H1 (cell line): ENCODE results near the gene MTNR1B. TPM values are rescaled to one million over a fixed set of nuclear protein-coding genes. Genes with fewer than 3 reads are reported as not detected.

Experiments used
- CTCF ChIA-PET: fragments of 300-600 bp; sonication (Branson Sonifier 250); formaldehyde crosslinking; loops from one replicate; lab custom pipeline; 2021; ENCODE audit not compliant: partially characterized antibody; lab: Charles Lee
- POLR2A ChIA-PET: fragments of 300-600 bp; sonication (Branson Sonifier 250); formaldehyde crosslinking; loops from one replicate; lab custom pipeline; 2021; ENCODE audit warnings: inconsistent platforms; ENCODE audit not compliant: partially characterized antibody; lab: Charles Lee
- DNase-seq, 2 experiments: peaks; one replicate each; pipeline versions ENCODE4 v3.0.0 to v3.0.0-alpha.2; 2010 to 2022; ENCODE audit warnings: low spot score in 2 of 2, low read depth in 1 of 2, mixed read lengths in 1 of 2
- FAIRE-seq: peaks from 2 replicates; lab custom pipeline; 2011; peaks lifted over from hg19 to GRCh38; lab: Jason Lieb, UNC
- H2AFZ ChIP-seq: 2 replicates; pipeline ENCODE4 v1.8.1; 2012; ENCODE audit warnings: low read length, inconsistent platforms
- H2AK5ac ChIP-seq: 2 replicates; pipeline ENCODE4 v1.6.1; 2013; ENCODE audit warnings: low read depth, low read length
- H2BK120ac ChIP-seq: replicated peaks from 2 replicates; pipeline ENCODE3; 2013; ENCODE audit warnings: low read depth, low read length, inconsistent platforms
- H2BK12ac ChIP-seq: 2 replicates; pipeline ENCODE4 v1.6.1; 2013; ENCODE audit warnings: low read depth, low read length
- H2BK15ac ChIP-seq: 2 replicates; pipeline ENCODE4 v1.6.1; 2013; ENCODE audit warnings: low read length
- H2BK20ac ChIP-seq: 2 replicates; pipeline ENCODE4 v1.6.1; 2013; ENCODE audit warnings: low read length
- H2BK5ac ChIP-seq: 2 replicates; pipeline ENCODE4 v1.6.1; 2013; ENCODE audit warnings: low read depth, low read length
- H3K14ac ChIP-seq: 2 replicates; pipeline ENCODE4 v1.6.1; 2013; ENCODE audit warnings: inconsistent platforms; ENCODE audit not compliant: insufficient read length
- H3K18ac ChIP-seq: 2 replicates; pipeline ENCODE4 v1.6.1; 2013; ENCODE audit warnings: low read length; ENCODE audit errors: extremely low read depth
- H3K23ac ChIP-seq: 2 replicates; pipeline ENCODE4 v1.6.1; 2013; ENCODE audit warnings: inconsistent platforms; ENCODE audit not compliant: insufficient read length
- H3K23me2 ChIP-seq: 2 replicates; pipeline ENCODE4 v1.6.1; 2013; ENCODE audit warnings: low read depth, low read length
- H3K27ac ChIP-seq: 2 replicates; pipeline ENCODE4 v1.6.1; 2011; ENCODE audit warnings: low read depth, low read length, inconsistent platforms
- H3K27me3 ChIP-seq, 4 experiments: replicated peaks in 1 of 4; 1 replicate in 1 of 4; 2 replicates in 3 of 4; pipeline versions ENCODE4 v1.6.1 to v1.8.1; 2011 to 2013; ENCODE audit warnings: low read length in 3 of 4, mild to moderate bottlenecking in 3 of 4, inconsistent platforms in 2 of 4, mixed read lengths in 2 of 4, moderate library complexity in 1 of 4; ENCODE audit not compliant: control insufficient read depth in 3 of 4, insufficient read depth in 3 of 4; ENCODE audit errors: extremely low read depth in 1 of 4
- H3K36me3 ChIP-seq, 4 experiments: 2 replicates each; pipeline versions ENCODE4 v1.6.1 to v1.8.1; 2011 to 2013; ENCODE audit warnings: mild to moderate bottlenecking in 4 of 4, low read length in 3 of 4, moderate library complexity in 2 of 4, control low read depth in 1 of 4, inconsistent platforms in 1 of 4; ENCODE audit not compliant: insufficient read depth in 4 of 4, control insufficient read depth in 2 of 4
- H3K4ac ChIP-seq: replicated peaks from 2 replicates; pipeline ENCODE3; 2013; ENCODE audit warnings: low read length, low read depth, mixed read lengths, inconsistent platforms; ENCODE audit not compliant: insufficient read length
- H3K4me1 ChIP-seq, 4 experiments: replicated peaks in 1 of 4; 1 replicate in 1 of 4; 2 replicates in 3 of 4; pipeline versions ENCODE4 v1.6.1 to v1.8.1; 2011 to 2013; ENCODE audit warnings: low read length in 3 of 4, inconsistent platforms in 2 of 4, mixed read lengths in 1 of 4; ENCODE audit not compliant: insufficient read depth in 4 of 4, control insufficient read depth in 3 of 4
- H3K4me2 ChIP-seq, 2 experiments: 2 replicates each; pipeline versions ENCODE4 v1.6.1 to v1.8.1; 2011 to 2013; ENCODE audit warnings: low read depth in 2 of 2, low read length in 2 of 2, control low read depth in 1 of 2, inconsistent platforms in 1 of 2, mild to moderate bottlenecking in 1 of 2; ENCODE audit not compliant: insufficient read depth in 1 of 2
- H3K4me3 ChIP-seq, 4 experiments: fragments of 200-600, 300-600 bp in 1 of 4; sonication (generic), shearing (Covaris generic), sonication (Bioruptor Twin) in 1 of 4; 2 replicates each; pipeline versions ENCODE4 v1.5.1 to v1.8.1; 2011 to 2016; ENCODE audit warnings: low read length in 4 of 4, low read depth in 3 of 4, control low read depth in 2 of 4, inconsistent platforms in 2 of 4, mild to moderate bottlenecking in 2 of 4, mixed read lengths in 1 of 4, moderate library complexity in 1 of 4; ENCODE audit not compliant: insufficient read depth in 2 of 4; ENCODE audit errors: extremely low read depth in 1 of 4
- H3K56ac ChIP-seq: replicated peaks from 2 replicates; pipeline ENCODE3; 2013; ENCODE audit warnings: low read depth, mild to moderate bottlenecking, mixed read lengths, low read length, inconsistent platforms; ENCODE audit not compliant: insufficient read length
- H3K79me1 ChIP-seq: 2 replicates; pipeline ENCODE4 v1.6.1; 2013; ENCODE audit warnings: low read depth, low read length, control low read depth
- H3K79me2 ChIP-seq, 2 experiments: 2 replicates each; pipeline versions ENCODE4 v1.6.1 to v1.8.1; 2012 to 2013; ENCODE audit warnings: low read length in 2 of 2, mild to moderate bottlenecking in 2 of 2, inconsistent platforms in 1 of 2; ENCODE audit not compliant: insufficient read depth in 2 of 2, control insufficient read depth in 1 of 2
- H3K9ac ChIP-seq, 4 experiments: replicated peaks in 1 of 4; 1 replicate in 1 of 4; 2 replicates in 3 of 4; pipeline versions ENCODE4 v1.6.1 to v1.8.1; 2011 to 2013; ENCODE audit warnings: low read depth in 3 of 4, low read length in 3 of 4, control low read depth in 2 of 4, mild to moderate bottlenecking in 2 of 4, moderate library complexity in 2 of 4, inconsistent platforms in 1 of 4; ENCODE audit errors: extremely low read depth in 1 of 4
- H3K9me3 ChIP-seq, 2 experiments: 2 replicates each; pipeline versions ENCODE4 v1.6.1 to v1.8.1; 2012 to 2013; ENCODE audit warnings: mild to moderate bottlenecking in 2 of 2, moderate library complexity in 2 of 2, control low read depth in 1 of 2, inconsistent platforms in 1 of 2, low read depth in 1 of 2, low read length in 1 of 2, mixed read lengths in 1 of 2; ENCODE audit not compliant: insufficient read depth in 2 of 2
- H4K20me1 ChIP-seq, 2 experiments: replicated peaks in 1 of 2; 2 replicates each; pipeline versions ENCODE3 to v1.8.1; 2011 to 2013; ENCODE audit warnings: inconsistent platforms in 2 of 2, low read length in 2 of 2, mild to moderate bottlenecking in 1 of 2; ENCODE audit not compliant: insufficient read depth in 2 of 2, control insufficient read depth in 1 of 2
- H4K5ac ChIP-seq: 2 replicates; pipeline ENCODE4 v1.6.1; 2013; ENCODE audit warnings: low read length, low read depth, mixed read lengths, inconsistent platforms; ENCODE audit not compliant: insufficient read length
- H4K8ac ChIP-seq: 2 replicates; pipeline ENCODE4 v1.8.0; 2013; ENCODE audit warnings: mild to moderate bottlenecking, moderate library complexity, low read length, inconsistent platforms; ENCODE audit not compliant: insufficient read depth; ENCODE audit errors: extremely low read depth
- H4K91ac ChIP-seq: replicated peaks from 2 replicates; pipeline ENCODE3; 2013; ENCODE audit warnings: low read length, mixed read lengths, inconsistent platforms; ENCODE audit not compliant: insufficient read length
- BACH1 ChIP-seq: IDR thresholded peaks from 2 replicates; pipeline ENCODE4 v1.6.1; 2012; ENCODE audit warnings: low read length, improper control_type of control experiment
- JUND ChIP-seq: IDR thresholded peaks from 2 replicates; pipeline ENCODE4 v1.6.1; 2011; ENCODE audit warnings: mild to moderate bottlenecking, improper control_type of control experiment, low read length
- SRF ChIP-seq: IDR thresholded peaks from 2 replicates; pipeline ENCODE4 v1.6.1; 2011; ENCODE audit warnings: mild to moderate bottlenecking, low read depth, low read length, moderate library complexity
- ZNF274 ChIP-seq: IDR thresholded peaks from 2 replicates; pipeline ENCODE4 v1.7.0; 2012; ENCODE audit warnings: low read length, borderline replicate concordance; ENCODE audit errors: extremely low read depth
- WGBS, 2 experiments: shearing (Covaris generic) in 1 of 2; methylation state at CpG; one replicate each; pipeline versions ENCODE4 v1.1.6 to v1.1.7; 2013 to 2015; ENCODE audit warnings: low lambda C conversion rate in 2 of 2, mixed read lengths in 2 of 2, inconsistent platforms in 1 of 2, low coverage in 1 of 2, missing lambda C conversion rate in 1 of 2; ENCODE audit not compliant: insufficient replicate concordance in 2 of 2, insufficient coverage in 1 of 2, insufficient read length in 1 of 2; ENCODE audit errors: extremely low coverage in 1 of 2, missing lambda C conversion rate in 1 of 2; 5-methylcytosine and 5-hydroxymethylcytosine counted together
- polyA plus RNA-seq, 7 experiments: library from polyadenylated mRNA; depleted of rRNA in 3 of 7; stranded (reverse) in 5 of 7; unstranded in 2 of 7; fragments of >200 nt in 5 of 7; fragments of 200-250 nt in 2 of 7; gene quantifications; 1 replicate in 5 of 7; 2 replicates in 1 of 7; 4 replicates in 1 of 7; pipeline versions ENCODE4 v1.2.1 to v1.2.3, GENCODE V29; 2011 to 2013; ENCODE audit warnings: missing spikeins in 2 of 7, mixed read lengths in 2 of 7
- total RNA-seq: library from RNA; stranded (reverse); fragmentation: NEBNext Ultra II Directional; extraction: Animal tissue kit (Norgen Biotek cat#: 25700); gene quantifications from 2 replicates; pipeline ENCODE4 v1.2.1, GENCODE V29; 2021
- TF ChIP-seq, protein P1 (sequence below), 3 experiments: IDR thresholded peaks; 1 replicate in 2 of 3; 2 replicates in 1 of 3; pipeline versions ENCODE4 v1.5.1 to v1.6.1; 2011; ENCODE audit warnings: low read length in 3 of 3, mild to moderate bottlenecking in 3 of 3, inconsistent platforms in 2 of 3, low read depth in 1 of 3, moderate library complexity in 1 of 3; ENCODE audit not compliant: insufficient read depth in 1 of 3; ENCODE audit errors: control extremely low read depth in 1 of 3

The MTNR1B gene
- total and polyA plus RNA-seq, 2 of the 8 experiments (the other 6 are each of a cell fraction or from before 2014, with no cell fraction given) = 0.08 TPM; not detected in 1

DNA sequence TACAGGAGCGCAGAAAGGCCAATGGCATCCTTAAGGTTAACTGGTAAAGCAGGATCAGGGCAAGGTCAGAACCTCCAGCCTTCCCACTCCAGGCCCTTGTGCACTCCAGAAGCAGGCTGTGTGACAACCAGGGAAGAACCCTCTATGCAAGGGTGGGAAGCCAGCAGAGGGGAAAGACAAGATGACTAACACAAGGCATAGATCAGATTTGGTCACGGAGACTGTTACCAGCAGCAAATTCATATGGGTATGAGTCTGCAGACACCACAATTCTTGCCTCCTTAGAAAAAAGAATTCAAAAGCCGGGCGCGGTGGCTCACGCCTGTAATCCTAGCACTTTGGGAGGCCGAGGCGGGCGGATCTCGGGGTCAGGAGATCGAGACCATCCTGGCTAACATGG, 39.8 kb upstream of the MTNR1B start:
- no peak overlapping the region for H3K4me2 ChIP-seq
- no peak overlapping the region for H4K5ac ChIP-seq
- no peak overlapping the region for H2AK5ac ChIP-seq
- H3K27ac ChIP-seq = no peak overlapping the region
- H3K36me3 ChIP-seq = no peaks in the 10 kb centered on the region; a peak in 1 of 8 replicates
- H2BK12ac ChIP-seq = no peak overlapping the region
- H3K79me2 ChIP-seq = no peaks in the 10 kb centered on the region
- no peaks in the 10 kb centered on the region; a peak in 1 of 7 replicates for H3K27me3 ChIP-seq
- H4K91ac ChIP-seq = no peak overlapping the region
- DNase-seq = no peak
- no peak overlapping the region for H2BK20ac ChIP-seq
- peaks cover 11 to 15% of the 10 kb centered on the region in 2 experiments for H3K9me3 ChIP-seq
- POLR2A ChIA-PET = no interaction called here
- no peak overlapping the region for H4K8ac ChIP-seq
- H4K20me1 ChIP-seq = no peaks in the 10 kb centered on the region
- no peaks in the 10 kb centered on the region for H3K23me2 ChIP-seq
- H3K9ac ChIP-seq = no peak overlapping the region
- no peak overlapping the region for H3K4me3 ChIP-seq
- CTCF ChIA-PET = interaction anchor here (1.1 kb wide), 1 partner anchor 321 kb away, joined by 3 read pairs; no protein-coding TSS in a partner anchor
- H3K18ac ChIP-seq = no peak overlapping the region
- H3K23ac ChIP-seq = no peak overlapping the region
- no peak overlapping the region for H3K14ac ChIP-seq
- H2AFZ ChIP-seq = no peak overlapping the region; the same call in 1 of the 2 replicates
- H2BK5ac ChIP-seq = no peak overlapping the region
- no peak overlapping the region for H3K56ac ChIP-seq
- H3K4ac ChIP-seq = no peak overlapping the region
- TF ChIP-seq SRF (no peak), JUND (no peak), ZNF274 (no peak), BACH1 (no peak)
- TF ChIP-seq, protein P1, sequence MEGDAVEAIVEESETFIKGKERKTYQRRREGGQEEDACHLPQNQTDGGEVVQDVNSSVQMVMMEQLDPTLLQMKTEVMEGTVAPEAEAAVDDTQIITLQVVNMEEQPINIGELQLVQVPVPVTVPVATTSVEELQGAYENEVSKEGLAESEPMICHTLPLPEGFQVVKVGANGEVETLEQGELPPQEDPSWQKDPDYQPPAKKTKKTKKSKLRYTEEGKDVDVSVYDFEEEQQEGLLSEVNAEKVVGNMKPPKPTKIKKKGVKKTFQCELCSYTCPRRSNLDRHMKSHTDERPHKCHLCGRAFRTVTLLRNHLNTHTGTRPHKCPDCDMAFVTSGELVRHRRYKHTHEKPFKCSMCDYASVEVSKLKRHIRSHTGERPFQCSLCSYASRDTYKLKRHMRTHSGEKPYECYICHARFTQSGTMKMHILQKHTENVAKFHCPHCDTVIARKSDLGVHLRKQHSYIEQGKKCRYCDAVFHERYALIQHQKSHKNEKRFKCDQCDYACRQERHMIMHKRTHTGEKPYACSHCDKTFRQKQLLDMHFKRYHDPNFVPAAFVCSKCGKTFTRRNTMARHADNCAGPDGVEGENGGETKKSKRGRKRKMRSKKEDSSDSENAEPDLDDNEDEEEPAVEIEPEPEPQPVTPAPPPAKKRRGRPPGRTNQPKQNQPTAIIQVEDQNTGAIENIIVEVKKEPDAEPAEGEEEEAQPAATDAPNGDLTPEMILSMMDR (IDR thresholded peaks at IDR 0.05; ENCODE audit: control extremely low read depth in 1 of 3, insufficient read depth in 1 of 3, low read depth in 1 of 3, low read length in 3 of 3) = no peak
- TF ChIP-seq, all 59 proteins: peak for 0
- FAIRE-seq = no peak
- 96% methylated on average over 11 of the region's 11 CpGs; no CpG with 5 or more reads in 1 of the 2 experiments for WGBS, 2 experiments
- H3K79me1 ChIP-seq = no peaks in the 10 kb centered on the region
- H2BK120ac ChIP-seq = no peak overlapping the region
- no peaks in the 10 kb centered on the region for H3K4me1 ChIP-seq
- H2BK15ac ChIP-seq = no peak overlapping the region
